ENCODE data around the gene FIBCD1.

The FIBCD1 gene

GRCh38 chr9:130935648-130936271, 3.3 kb downstream of the FIBCD1 start:
- DNase-seq: no peak

GRCh38 chr9:130934702-130935647, 4.1 kb downstream of the FIBCD1 start:
- no peak for DNase-seq

- DNase-seq: no peak
These were observed 4.8 kb downstream of the FIBCD1 start for GRCh38 chr9:130934246-130934645.

GRCh38 chr9:130933114-130934046, 5.7 kb downstream of the FIBCD1 start:
- DNase-seq: no peak

- DNase-seq: no peak
These were observed 6.6 kb downstream of the FIBCD1 start for GRCh38 chr9:130932255-130933079.

- DNase-seq: peak in 1 of 2 experiments; percentile 25
These were observed 7.4 kb downstream of the FIBCD1 start for GRCh38 chr9:130931508-130932254.

GRCh38 chr9:130930804-130931349, 8.2 kb downstream of the FIBCD1 start:
- DNase-seq: no peak

- DNase-seq: no peak
These were observed 8.8 kb downstream of the FIBCD1 start for GRCh38 chr9:130930132-130930803.

- no peak for DNase-seq
These were observed 9.4 kb downstream of the FIBCD1 start for GRCh38 chr9:130929571-130930038.

- peak; percentile 11 to 68 for DNase-seq
These were observed 10.8 kb downstream of the FIBCD1 start for GRCh38 chr9:130927995-130928900.

GRCh38 chr9:130927338-130927737, 11.7 kb downstream of the FIBCD1 start:
- peak in 1 of 2 experiments; percentile 26 for DNase-seq

GRCh38 chr9:130925050-130925678, 13.9 kb downstream of the FIBCD1 start:
- DNase-seq: no peak

- DNase-seq: no peak
These were observed 14.6 kb downstream of the FIBCD1 start for GRCh38 chr9:130924448-130924788.

- no peak for DNase-seq
These were observed 15.2 kb downstream of the FIBCD1 start for GRCh38 chr9:130923611-130924447.

GRCh38 chr9:130922893-130923610, 16.0 kb downstream of the FIBCD1 start:
- DNase-seq: no peak

- DNase-seq: no peak
These were observed 16.8 kb downstream of the FIBCD1 start for GRCh38 chr9:130921989-130922892.
